Measurements from ENCODE around the gene RTL9. TPM values are rescaled to one million over a fixed set of nuclear protein-coding genes. Genes with fewer than 3 reads are reported as not detected.
A peak's percentile ranks its signal among the peaks of the same experiment; 100 is the strongest.

Gene RTL9
- total RNA-seq, 1 experiment from 2014 or later, result 0.24 TPM

DNA sequence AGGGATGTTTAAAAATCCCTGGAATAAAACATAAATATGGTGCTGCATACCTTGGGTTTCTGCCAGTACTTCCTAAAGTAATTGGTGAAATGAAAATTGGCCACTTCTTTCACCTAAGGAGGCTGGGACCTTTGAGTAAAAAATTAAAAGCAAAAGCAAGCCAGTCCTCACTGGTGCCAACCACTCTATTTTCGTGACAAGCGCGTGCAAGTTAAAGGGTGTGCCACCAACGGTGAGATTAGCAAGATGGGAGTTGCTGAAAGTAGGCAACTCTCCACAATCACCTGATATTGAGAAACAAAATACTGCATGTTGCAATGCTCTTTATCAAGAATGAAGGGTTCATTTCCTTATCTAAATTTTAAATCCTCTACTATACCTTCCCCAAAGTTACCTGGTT is 19.7 kb upstream of the RTL9 start (continued):
- TF ChIP-seq, protein P1, sequence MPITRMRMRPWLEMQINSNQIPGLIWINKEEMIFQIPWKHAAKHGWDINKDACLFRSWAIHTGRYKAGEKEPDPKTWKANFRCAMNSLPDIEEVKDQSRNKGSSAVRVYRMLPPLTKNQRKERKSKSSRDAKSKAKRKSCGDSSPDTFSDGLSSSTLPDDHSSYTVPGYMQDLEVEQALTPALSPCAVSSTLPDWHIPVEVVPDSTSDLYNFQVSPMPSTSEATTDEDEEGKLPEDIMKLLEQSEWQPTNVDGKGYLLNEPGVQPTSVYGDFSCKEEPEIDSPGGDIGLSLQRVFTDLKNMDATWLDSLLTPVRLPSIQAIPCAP (CRISPR knock-in tag; IDR thresholded peaks at IDR 0.05), result no peak
- no peak for TF ChIP-seq CREB1 (CRISPR knock-in tag; IDR thresholded peaks at IDR 0.05)
- TF ChIP-seq, protein P2, sequence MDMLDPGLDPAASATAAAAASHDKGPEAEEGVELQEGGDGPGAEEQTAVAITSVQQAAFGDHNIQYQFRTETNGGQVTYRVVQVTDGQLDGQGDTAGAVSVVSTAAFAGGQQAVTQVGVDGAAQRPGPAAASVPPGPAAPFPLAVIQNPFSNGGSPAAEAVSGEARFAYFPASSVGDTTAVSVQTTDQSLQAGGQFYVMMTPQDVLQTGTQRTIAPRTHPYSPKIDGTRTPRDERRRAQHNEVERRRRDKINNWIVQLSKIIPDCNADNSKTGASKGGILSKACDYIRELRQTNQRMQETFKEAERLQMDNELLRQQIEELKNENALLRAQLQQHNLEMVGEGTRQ (CRISPR knock-in tag; IDR thresholded peaks at IDR 0.05), result no peak
- no peak for TF ChIP-seq TEAD1 (CRISPR knock-in tag; IDR thresholded peaks at IDR 0.05)
- TF ChIP-seq, protein P3, sequence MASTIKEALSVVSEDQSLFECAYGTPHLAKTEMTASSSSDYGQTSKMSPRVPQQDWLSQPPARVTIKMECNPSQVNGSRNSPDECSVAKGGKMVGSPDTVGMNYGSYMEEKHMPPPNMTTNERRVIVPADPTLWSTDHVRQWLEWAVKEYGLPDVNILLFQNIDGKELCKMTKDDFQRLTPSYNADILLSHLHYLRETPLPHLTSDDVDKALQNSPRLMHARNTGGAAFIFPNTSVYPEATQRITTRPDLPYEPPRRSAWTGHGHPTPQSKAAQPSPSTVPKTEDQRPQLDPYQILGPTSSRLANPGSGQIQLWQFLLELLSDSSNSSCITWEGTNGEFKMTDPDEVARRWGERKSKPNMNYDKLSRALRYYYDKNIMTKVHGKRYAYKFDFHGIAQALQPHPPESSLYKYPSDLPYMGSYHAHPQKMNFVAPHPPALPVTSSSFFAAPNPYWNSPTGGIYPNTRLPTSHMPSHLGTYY (CRISPR knock-in tag; IDR thresholded peaks at IDR 0.05), result no peak

DNA sequence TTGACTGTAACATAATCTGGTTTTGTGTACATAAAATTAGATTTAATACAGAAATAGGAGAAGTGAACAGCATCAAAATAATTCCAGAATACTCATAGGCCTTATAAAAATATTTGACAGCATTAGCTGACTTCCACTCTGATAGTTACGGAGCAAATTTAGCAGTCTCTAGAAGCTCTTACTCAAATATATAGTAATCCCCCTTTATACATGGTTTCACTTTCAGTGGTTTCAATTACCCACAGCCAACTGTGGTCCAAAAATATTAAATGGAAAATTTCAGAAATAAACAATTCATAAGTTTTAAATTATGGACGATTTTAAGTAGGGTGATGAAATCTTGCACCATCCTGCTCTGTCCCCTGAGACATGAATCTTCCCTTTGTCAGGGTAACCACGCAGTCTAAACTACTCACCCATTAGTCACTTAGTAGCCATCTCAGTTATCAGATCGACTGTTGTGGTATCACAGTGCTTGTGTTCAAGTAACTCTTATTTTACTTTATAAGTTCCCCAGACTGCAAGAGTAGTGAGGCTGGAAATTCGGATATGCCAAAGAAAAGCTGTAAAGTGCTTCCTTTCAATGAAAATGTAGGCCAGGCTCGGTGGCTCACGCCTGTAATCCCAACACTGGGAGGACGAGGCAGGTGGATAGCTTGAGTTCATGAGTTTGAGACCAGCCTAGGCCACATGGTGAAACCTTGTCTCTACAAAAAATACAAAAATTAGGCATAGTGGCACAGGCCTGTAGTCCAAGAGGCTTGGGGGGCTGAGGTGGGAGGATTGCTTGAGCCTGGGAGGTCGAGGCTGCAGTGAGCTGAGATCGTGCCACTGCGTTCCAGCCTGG is 17.2 kb upstream of the RTL9 start:
- POLR2A ChIA-PET, result no interaction called here
- no peaks in the 10 kb centered on the region for H3K4me1 Mint-ChIP-seq
- TF ChIP-seq ZNF671 (CRISPR knock-in tag; IDR thresholded peaks at IDR 0.05), result no peak
- peak; percentile 70 for TF ChIP-seq GABPB1 (CRISPR knock-in tag; IDR thresholded peaks at IDR 0.05)
- no peaks in the 10 kb centered on the region for H3K27me3 Mint-ChIP-seq (ENCODE audit: low read depth)
- H3K4me3 Mint-ChIP-seq, result no peak overlapping the region
- H3K9me3 Mint-ChIP-seq, result no peaks in the 10 kb centered on the region
- ATAC-seq (no peak), DNase-seq (ENCODE audit: low spot score) (no peak)
- CTCF ChIA-PET, result no interaction called here
- no peaks in the 10 kb centered on the region for H3K36me3 Mint-ChIP-seq
- no peak overlapping the region for H3K27ac Mint-ChIP-seq

DNA sequence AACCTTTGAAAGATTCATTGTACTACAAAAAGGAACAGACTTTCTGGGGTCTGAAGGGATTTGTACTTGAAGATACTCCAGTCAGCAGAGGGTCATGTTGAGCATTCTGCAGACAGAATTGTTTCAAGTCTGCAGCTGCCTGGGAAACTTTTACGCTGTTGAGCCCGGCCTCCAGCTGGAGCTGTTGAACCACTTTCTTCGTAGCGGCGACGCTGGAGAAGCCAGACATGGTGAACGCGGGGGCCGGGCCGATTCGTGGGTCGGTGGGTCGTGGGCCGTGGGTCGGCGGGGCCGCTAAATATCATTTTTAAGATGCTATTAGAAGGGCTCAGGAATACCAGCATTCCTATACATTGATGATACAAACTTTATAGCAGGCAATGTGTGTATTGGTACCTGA is 12.0 kb upstream of the RTL9 start:
- Mint-ChIP-seq H3K4me3 (no peak overlapping the region), H3K36me3 (no peaks in the 10 kb centered on the region), H3K9me3 (no peaks in the 10 kb centered on the region), H3K4me1 (no peaks in the 10 kb centered on the region), H3K27me3 (ENCODE audit: low read depth) (no peaks in the 10 kb centered on the region; the same call in 1 of the 2 replicates), H3K27ac (no peak overlapping the region)
- CTCF ChIA-PET, result no interaction called here
- ATAC-seq, result peak; percentile 63
- DNase-seq (ENCODE audit: low spot score), result peak; percentile 15
- POLR2A ChIA-PET, result interaction anchor here (1.0 kb wide), 1 partner anchor 29 kb away, joined by 3 read pairs; the partner anchor contains the start of gene AMMECR1
- TF ChIP-seq, protein P4, sequence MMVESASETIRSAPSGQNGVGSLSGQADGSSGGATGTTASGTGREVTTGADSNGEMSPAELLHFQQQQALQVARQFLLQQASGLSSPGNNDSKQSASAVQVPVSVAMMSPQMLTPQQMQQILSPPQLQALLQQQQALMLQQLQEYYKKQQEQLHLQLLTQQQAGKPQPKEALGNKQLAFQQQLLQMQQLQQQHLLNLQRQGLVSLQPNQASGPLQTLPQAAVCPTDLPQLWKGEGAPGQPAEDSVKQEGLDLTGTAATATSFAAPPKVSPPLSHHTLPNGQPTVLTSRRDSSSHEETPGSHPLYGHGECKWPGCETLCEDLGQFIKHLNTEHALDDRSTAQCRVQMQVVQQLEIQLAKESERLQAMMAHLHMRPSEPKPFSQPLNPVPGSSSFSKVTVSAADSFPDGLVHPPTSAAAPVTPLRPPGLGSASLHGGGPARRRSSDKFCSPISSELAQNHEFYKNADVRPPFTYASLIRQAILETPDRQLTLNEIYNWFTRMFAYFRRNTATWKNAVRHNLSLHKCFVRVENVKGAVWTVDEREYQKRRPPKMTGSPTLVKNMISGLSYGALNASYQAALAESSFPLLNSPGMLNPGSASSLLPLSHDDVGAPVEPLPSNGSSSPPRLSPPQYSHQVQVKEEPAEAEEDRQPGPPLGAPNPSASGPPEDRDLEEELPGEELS (CRISPR knock-in tag; IDR thresholded peaks at IDR 0.05), result no peak
- TF ChIP-seq, protein P5, sequence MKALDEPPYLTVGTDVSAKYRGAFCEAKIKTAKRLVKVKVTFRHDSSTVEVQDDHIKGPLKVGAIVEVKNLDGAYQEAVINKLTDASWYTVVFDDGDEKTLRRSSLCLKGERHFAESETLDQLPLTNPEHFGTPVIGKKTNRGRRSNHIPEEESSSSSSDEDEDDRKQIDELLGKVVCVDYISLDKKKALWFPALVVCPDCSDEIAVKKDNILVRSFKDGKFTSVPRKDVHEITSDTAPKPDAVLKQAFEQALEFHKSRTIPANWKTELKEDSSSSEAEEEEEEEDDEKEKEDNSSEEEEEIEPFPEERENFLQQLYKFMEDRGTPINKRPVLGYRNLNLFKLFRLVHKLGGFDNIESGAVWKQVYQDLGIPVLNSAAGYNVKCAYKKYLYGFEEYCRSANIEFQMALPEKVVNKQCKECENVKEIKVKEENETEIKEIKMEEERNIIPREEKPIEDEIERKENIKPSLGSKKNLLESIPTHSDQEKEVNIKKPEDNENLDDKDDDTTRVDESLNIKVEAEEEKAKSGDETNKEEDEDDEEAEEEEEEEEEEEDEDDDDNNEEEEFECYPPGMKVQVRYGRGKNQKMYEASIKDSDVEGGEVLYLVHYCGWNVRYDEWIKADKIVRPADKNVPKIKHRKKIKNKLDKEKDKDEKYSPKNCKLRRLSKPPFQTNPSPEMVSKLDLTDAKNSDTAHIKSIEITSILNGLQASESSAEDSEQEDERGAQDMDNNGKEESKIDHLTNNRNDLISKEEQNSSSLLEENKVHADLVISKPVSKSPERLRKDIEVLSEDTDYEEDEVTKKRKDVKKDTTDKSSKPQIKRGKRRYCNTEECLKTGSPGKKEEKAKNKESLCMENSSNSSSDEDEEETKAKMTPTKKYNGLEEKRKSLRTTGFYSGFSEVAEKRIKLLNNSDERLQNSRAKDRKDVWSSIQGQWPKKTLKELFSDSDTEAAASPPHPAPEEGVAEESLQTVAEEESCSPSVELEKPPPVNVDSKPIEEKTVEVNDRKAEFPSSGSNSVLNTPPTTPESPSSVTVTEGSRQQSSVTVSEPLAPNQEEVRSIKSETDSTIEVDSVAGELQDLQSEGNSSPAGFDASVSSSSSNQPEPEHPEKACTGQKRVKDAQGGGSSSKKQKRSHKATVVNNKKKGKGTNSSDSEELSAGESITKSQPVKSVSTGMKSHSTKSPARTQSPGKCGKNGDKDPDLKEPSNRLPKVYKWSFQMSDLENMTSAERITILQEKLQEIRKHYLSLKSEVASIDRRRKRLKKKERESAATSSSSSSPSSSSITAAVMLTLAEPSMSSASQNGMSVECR (CRISPR knock-in tag; IDR thresholded peaks at IDR 0.05; ENCODE audit: borderline replicate concordance), result no peak
- TF ChIP-seq, protein P6, sequence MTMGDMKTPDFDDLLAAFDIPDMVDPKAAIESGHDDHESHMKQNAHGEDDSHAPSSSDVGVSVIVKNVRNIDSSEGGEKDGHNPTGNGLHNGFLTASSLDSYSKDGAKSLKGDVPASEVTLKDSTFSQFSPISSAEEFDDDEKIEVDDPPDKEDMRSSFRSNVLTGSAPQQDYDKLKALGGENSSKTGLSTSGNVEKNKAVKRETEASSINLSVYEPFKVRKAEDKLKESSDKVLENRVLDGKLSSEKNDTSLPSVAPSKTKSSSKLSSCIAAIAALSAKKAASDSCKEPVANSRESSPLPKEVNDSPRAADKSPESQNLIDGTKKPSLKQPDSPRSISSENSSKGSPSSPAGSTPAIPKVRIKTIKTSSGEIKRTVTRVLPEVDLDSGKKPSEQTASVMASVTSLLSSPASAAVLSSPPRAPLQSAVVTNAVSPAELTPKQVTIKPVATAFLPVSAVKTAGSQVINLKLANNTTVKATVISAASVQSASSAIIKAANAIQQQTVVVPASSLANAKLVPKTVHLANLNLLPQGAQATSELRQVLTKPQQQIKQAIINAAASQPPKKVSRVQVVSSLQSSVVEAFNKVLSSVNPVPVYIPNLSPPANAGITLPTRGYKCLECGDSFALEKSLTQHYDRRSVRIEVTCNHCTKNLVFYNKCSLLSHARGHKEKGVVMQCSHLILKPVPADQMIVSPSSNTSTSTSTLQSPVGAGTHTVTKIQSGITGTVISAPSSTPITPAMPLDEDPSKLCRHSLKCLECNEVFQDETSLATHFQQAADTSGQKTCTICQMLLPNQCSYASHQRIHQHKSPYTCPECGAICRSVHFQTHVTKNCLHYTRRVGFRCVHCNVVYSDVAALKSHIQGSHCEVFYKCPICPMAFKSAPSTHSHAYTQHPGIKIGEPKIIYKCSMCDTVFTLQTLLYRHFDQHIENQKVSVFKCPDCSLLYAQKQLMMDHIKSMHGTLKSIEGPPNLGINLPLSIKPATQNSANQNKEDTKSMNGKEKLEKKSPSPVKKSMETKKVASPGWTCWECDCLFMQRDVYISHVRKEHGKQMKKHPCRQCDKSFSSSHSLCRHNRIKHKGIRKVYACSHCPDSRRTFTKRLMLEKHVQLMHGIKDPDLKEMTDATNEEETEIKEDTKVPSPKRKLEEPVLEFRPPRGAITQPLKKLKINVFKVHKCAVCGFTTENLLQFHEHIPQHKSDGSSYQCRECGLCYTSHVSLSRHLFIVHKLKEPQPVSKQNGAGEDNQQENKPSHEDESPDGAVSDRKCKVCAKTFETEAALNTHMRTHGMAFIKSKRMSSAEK (CRISPR knock-in tag; IDR thresholded peaks at IDR 0.05; ENCODE audit: borderline replicate concordance), result no peak
- TF ChIP-seq CREB1 (CRISPR knock-in tag; IDR thresholded peaks at IDR 0.05) (no peak), MYBL2 (CRISPR knock-in tag; IDR thresholded peaks at IDR 0.05) (no peak)
- TF ChIP-seq, protein P7, sequence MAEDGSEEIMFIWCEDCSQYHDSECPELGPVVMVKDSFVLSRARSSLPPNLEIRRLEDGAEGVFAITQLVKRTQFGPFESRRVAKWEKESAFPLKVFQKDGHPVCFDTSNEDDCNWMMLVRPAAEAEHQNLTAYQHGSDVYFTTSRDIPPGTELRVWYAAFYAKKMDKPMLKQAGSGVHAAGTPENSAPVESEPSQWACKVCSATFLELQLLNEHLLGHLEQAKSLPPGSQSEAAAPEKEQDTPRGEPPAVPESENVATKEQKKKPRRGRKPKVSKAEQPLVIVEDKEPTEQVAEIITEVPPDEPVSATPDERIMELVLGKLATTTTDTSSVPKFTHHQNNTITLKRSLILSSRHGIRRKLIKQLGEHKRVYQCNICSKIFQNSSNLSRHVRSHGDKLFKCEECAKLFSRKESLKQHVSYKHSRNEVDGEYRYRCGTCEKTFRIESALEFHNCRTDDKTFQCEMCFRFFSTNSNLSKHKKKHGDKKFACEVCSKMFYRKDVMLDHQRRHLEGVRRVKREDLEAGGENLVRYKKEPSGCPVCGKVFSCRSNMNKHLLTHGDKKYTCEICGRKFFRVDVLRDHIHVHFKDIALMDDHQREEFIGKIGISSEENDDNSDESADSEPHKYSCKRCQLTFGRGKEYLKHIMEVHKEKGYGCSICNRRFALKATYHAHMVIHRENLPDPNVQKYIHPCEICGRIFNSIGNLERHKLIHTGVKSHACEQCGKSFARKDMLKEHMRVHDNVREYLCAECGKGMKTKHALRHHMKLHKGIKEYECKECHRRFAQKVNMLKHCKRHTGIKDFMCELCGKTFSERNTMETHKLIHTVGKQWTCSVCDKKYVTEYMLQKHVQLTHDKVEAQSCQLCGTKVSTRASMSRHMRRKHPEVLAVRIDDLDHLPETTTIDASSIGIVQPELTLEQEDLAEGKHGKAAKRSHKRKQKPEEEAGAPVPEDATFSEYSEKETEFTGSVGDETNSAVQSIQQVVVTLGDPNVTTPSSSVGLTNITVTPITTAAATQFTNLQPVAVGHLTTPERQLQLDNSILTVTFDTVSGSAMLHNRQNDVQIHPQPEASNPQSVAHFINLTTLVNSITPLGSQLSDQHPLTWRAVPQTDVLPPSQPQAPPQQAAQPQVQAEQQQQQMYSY (CRISPR knock-in tag; IDR thresholded peaks at IDR 0.05), result no peak
- TF ChIP-seq, protein P8, sequence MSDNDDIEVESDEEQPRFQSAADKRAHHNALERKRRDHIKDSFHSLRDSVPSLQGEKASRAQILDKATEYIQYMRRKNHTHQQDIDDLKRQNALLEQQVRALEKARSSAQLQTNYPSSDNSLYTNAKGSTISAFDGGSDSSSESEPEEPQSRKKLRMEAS (CRISPR knock-in tag; IDR thresholded peaks at IDR 0.05), result no peak
